ENCODE measurements around the gene IFT122.
"Not testable (repeated sequence)": the region's sequence is repeated elsewhere in the genome, so short reads cannot be mapped to it uniquely, and the experiment has no call there.

Gene IFT122

DNA sequence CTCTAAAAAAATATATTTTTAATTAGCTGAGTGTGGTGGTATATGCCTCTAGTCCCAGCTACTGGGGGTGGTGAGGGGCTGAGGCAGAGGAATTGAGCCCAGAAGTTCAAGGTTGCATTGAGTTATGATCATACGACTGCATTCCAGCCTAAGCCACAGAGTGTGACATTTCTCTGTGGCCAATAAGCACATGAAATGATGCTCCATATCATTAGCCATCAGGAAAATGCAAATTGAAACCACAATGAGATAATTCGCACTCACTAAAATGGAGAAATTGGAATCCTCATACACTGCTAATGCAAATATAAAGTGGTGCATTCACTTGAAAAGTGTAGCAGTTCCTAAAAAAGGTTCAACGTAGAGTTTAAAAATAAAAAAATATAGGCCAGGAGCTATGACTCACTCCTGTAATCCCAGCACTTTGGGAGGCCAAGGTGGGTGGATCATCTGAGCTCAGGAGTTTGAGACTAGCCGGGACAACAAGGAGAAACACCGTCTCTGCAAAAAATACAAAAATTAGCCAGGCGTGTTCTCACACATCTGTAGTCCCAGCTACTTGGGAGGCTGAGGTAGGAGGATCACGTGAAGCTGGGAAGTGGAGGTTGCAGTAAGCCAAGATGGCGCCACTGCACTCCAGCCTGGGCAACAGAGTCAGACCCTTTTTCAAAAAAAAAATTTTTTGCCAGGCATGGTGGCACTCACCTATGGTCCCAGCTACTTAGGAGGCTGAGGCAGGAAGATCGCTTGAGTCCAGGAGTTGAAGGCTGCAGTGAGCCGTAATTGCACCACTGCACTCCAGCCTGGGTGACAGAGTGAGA, 35.2 kb downstream of the IFT122 start:
- no peak for DNase-seq

DNA sequence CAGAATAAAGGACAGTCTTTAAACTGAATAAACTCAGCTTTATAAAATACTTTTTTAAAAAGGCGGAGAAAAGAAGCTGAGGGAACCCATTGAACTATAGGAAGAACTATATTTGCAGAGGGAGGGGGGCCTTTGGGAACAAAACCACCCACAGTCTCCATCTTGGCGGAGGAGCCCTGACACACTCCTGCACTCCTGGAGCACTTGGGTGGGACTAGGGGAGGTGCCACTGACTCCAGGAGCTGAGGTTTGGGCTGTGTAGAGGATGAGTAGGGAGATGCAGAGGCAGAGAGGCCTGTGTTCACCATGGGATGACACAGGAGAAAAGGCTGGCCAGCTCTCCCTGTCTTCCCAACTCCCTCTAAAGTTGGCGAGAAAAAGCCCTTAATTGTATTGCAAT, 35.8 kb downstream of the IFT122 start:
- no peak for DNase-seq

DNA sequence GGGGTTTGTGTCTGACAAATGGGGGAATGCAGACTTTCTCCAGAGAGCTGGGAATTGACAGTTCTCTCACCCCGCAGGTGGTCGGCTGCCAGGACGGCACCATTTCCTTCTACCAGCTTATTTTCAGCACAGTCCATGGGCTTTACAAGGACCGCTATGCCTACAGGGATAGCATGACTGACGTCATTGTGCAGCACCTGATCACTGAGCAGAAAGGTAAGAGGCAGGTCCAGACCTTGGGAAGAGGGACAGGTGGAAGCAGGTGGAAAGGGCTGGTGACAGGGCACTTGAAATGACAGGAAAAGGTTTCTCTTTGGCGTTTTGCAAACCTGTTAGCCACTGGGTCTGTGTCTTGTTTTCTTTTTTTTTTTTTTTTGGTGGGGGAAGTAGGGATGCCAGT, 36.6 kb downstream of the IFT122 start:
- peak; percentile 54 for DNase-seq

DNA sequence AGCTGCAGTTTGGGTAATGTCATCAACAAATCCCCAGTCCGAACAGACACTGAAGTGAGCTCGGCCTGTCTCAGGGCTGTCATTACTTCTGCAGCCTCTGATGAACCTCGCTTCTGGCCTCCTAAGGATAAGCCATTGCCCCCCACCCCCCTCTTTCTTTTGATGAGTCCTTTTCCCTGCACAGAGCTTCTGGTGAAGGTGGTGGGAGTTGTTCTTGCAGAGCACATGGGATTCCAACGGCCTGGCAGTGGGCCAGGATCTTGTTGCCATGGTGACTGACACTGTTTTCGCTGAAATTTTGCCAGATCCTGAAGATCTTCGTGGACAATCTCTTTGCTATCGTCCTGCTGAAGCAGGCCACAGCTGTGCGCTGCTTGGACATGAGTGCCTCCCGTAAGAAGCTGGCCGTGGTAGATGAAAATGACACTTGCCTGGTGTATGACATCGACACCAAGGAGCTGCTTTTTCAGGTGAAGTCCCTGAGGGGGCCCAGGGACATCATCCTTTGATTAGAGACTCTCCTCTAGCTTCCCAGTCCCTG, 41.3 kb downstream of the IFT122 start:
- DNase-seq, result not testable (repeated sequence)

DNA sequence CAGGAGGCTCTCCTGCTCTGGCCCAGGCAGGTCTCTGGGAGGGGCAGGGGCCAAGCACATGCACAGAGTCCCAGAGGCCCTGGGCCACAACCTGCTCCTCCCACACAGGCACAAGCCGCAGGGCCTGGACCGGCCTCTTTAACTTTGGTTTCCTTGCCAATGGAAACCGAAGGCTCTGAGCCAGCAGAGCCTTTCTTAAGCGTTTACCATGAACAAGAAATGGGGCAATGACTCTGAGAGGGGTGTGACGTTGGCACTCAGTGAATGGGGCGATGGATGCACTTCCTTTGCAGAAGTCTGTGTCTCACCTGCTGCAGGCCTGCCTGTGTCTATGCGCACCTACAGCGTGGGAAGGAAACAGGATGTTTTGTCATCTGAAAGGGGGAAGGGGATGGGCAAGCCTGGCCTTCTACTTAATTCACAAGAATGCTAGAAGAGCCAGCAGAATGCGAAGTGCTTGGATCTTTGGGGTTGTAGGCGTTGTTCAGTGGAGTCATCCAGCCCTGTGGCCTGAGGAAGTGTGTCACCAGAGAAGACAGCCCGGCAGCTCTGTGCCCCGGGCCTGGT, 41.8 kb downstream of the IFT122 start:
- DNase-seq, result no peak

DNA sequence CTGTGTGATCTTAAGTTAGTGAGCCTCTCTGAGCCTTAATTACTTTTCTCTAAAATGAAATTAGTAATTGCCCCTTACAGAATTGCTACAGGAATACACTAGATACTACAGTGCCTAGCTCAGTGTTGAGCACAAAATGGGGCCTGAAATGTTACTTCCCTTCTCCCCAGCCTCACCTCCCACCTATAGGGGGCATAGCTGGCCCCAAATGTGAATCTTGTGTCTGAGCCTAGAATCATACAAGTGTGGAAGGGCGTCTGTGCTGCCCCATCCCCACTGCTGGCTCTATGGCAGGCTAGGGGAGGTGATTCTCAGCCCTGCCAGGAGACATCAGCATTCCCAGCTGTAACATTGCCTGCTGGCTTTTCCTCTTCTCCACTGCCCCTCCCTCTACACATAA, 42.7 kb downstream of the IFT122 start:
- DNase-seq, result no peak

DNA sequence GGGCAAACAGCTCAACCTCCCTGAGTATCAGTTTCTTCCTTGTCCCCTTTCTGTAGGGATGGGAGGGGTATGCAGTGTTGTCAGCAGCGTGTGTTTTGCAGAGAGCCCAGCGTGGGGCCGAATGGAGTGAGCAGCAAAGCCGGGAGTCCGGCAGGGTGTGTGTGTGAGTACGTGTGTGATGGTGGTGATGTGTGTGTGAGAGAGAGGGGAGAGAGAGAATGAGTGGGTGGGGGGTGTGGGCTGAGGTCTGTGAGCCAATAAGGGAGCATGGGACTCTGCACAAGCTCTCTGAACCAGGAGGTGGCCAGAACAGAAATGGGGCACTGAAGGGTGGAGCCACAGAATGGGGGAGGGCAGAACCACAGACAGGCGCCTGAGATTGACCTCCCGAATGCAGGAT, 43.8 kb downstream of the IFT122 start:
- no peak for DNase-seq

DNA sequence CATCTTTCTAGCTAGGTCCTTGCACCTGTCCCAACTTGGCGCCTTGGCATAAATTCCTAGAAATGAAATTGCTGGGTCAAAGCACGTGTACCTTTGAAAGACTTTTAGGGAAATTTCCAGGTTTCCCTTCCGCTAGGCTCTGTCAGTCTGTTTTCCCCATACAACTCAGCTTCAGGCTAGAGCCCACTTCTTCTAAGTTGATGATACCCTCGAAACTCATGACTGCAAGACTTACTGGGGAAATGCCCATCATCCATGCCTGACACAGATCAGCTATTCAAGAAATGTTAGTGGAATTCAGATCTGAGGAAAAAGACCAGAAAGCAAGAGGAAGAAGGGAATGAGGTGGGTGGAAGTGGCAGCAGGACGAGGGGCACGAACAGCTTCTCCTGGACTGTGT, 45.1 kb downstream of the IFT122 start:
- DNase-seq, result not testable (repeated sequence)

DNA sequence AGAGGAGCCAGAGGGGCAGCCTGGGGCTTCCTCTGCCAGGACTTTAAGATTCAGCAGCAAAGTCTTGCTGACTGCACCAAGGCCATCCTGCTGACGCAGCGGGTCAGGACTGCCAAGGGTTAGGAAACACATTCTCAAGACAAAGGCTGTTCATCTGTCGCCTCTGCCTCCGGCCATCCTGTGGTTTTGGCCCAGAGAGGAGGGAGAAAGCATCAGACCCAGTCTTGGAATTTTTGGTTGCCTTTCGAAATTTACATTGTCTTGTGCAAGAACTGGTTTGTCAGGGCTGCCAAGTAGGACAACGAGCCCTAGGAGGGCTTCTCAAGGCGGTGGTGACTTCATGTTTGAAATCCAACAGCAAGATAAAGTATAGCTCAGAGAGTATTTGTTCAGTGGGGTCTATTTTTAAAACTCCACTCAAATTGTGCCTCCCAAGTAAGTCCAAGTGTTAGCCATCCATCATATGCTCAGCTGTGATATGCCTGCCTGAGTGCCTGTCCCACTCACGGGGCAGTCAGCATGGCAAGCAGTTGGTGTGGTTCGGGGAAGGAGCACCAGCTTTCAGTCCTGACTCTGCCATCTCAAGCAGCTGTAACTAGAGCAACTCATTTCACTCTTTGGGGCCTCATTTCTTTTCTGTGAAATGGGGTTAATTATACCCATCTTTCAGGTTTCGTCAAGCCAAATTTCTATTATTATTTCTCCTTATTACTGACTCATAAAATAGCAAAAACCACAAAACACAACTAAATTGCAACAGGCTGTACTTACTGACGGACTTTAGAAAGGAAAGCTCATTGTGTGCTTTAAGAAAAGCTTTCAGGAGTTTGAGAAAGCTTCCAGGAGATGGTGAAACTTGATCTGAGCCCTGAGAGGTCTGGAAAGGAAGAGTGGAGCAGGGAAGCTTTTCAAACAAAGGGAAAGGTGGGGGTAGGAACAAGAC, 46.0 kb downstream of the IFT122 start:
- no peak for DNase-seq

DNA sequence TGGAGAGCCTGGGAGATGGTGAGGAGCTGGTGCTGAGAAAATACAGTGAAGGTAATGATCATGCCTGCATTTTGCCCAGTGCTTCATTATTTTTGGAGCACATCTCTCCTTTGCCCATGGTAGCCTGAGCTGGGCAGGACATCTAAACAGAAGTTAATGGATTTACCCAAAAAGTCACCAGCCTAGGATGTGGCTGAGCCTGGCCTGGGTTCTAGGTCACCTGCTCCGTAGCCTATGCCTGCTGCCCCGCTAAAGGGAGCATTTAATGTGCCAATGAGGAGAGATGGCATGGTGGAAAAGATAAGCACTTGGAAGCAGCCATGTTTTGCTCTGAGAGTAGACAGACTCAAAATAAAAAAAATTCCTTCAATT, 46.6 kb downstream of the IFT122 start:
- DNase-seq, result no peak

DNA sequence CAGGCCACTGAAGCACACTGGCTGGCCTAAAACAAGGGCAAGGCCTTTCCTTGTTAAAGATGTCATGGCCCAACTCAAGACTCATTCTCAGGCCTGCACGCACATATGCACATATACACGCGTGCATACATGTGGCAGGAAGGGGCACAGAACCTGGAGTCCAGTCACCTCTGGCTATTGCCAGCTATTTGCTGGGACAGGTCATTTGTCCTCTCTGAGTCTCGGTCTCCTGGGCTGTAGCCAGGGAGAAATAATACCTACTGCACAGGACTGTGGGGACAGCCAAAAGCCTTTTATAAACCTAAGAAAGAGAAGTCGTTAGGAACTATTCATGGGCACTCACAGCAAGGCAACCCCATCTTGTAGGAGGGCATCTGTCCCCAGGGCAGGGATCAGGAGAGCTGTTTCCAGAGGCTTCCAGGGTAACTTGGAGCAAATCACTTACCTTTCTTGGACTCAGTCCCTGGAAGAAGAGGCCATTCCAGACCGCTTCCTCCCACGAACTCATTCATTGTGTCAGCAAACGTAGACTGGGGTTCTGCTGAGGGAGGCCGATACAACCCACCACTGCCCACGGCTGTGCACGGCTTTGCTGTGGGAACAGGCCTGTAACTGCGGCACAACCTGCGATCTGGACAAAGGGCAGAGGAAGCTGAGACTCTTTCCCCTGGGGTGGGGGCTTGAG, 47.3 kb downstream of the IFT122 start:
- DNase-seq, result no peak

DNA sequence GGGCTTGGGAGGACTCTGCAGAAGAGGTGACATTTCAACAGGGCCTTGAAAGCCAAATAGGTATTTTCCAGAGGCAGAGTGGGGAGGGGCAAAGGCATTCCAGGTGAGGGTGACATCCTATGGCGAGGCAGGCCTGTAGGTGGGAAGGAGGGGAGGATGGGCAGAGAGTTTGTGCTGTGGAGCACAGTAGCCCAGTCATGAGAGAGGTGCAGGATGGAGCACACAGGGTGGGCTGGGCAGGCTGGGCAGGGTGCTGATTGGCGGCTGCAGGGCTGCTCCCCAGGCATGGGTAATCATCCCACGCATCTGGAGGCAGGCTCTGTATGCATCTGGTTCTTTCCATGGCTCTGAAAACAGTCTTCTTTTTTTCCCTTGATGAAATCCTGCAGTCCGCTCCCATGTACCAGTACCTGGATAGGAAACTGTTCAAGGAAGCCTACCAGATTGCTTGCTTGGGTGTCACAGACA, 47.9 kb downstream of the IFT122 start:
- not testable (repeated sequence) for DNase-seq

DNA sequence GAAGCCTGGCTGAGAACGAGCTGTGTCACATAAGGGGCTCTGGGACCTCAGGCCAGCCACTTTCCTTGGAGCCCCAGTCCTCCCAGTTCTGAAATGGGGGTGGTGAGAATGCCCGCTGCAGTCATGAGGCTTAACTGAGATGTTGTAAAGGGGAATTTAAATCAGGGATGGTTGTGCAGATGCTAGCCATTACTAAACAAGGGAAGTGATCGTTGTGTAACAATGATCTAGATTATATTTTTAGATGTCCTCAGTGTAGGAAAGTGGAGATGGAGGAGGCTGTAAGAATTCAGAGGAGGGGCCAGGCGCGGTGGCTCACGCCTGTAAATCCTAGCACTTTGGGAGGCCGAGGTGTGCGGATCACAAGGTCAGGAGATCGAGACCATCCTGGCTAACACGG, 49.2 kb downstream of the IFT122 start:
- DNase-seq, result not testable (repeated sequence)

DNA sequence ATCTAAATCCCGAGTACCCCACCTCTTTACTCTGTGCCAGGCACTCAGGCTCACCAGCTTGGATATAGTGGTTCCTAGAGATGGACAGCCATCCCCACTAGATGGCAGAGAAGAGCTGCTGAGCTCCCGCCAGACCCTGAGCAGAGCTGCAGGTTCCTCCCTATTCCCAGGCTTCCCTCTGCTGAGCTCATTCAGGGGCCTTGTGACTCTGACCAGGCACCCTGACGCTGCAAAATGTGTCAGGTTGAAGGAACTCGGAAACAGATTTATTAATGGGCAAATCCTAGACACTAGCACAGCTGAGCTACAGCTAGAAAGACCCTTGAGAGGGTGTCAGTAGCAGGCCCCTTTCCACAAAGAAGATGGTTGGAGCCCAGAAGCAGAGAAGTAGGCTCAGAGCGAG, 50.2 kb downstream of the IFT122 start:
- DNase-seq, result peak; percentile 77

DNA sequence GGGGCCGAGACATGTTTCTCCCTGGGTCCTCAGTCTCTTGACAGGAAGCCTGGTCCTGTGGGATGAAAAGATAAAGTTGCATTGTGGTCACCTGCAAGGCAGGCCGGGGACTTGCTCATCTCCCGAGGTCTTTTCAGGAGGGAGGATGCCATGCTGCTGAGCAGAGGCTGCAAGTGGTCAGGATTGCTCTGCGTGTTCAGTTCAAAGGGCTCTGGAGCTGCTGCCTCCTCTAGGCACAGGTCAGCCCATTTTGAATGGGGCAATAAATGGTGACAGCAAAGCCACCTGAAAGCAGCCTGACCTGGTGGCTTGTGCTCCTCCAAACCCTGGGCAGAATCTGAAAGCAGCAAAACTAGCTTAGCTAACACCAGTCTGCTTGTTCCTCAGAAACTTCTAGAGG, 51.1 kb downstream of the IFT122 start:
- not testable (repeated sequence) for DNase-seq

DNA sequence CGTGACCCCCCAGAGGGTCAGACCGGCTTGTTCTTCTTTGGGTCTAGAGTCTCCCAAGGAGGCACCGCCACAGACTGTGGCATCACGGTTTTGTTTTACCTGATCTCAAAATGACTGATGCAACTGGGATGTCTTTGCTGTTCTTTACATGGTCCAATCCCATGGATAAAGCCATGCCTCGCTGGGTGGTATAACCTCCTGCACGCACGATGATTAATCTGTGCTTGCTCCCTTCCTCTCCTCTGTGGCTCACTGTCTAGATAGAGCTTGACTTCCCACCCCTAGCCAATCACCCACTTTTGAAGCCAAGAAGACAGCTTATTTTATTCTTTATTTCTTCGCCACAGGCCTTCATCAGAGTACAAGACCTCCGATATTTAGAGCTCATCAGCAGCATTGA, 51.8 kb downstream of the IFT122 start:
- no peak for DNase-seq

DNA sequence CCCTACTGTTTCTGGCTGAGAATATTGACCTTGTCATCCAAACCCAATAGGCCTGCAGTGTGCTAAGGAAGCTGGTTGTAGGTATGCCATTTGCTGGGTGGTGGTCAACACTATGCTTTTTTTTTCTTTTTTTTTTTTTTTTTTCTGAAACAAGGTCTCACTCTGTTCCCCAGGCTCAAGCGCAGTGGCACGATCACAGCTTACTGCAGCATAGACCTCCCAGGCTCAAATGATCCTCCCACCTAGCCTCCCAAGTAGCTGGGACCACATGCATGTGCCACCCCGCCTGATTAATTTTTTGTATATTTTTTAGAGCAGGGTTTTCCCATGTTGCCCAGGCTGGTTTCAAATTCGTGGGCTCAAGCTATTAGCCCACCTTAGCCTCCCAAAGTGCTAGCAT, 52.7 kb downstream of the IFT122 start:
- DNase-seq, result no peak

DNA sequence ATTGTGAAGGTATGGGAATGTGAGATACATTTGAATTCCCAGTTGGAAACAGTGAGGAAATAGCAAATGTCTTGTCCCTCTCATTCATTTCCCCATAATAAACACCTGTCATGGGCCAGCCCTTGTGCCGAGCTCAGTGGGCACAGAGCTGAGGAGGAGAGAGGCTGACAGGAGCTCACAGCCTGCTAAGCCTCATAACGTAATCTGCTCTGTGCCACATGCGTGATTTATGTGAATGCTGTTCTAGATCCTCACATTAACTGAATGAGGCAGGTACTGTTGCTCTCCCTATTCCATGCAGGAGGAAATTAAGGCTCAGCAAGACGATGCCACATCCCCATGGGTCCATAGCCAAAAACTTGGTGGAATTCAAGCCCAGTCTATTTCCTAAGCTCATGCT, 53.2 kb downstream of the IFT122 start:
- no peak for DNase-seq

DNA sequence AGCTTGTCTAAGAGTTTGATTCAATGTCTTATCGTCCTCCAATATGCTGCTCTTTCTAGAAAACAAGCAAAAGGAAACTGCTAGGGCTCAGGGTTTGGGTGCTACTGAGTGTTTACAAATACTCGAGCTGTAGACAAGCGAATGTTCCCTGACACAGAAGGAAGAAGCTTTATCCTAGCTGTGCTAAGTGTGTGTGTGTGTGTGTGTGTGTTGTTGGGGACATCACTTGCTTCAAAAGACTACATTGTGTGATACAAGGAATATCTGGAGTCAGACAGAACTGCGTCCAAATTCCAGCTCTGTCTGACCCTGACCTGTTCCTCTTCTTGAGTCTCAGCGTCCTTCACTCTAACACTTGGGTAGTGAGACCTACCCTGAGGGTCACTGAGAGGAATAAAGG, 54.5 kb downstream of the IFT122 start:
- not testable (repeated sequence) for DNase-seq

DNA sequence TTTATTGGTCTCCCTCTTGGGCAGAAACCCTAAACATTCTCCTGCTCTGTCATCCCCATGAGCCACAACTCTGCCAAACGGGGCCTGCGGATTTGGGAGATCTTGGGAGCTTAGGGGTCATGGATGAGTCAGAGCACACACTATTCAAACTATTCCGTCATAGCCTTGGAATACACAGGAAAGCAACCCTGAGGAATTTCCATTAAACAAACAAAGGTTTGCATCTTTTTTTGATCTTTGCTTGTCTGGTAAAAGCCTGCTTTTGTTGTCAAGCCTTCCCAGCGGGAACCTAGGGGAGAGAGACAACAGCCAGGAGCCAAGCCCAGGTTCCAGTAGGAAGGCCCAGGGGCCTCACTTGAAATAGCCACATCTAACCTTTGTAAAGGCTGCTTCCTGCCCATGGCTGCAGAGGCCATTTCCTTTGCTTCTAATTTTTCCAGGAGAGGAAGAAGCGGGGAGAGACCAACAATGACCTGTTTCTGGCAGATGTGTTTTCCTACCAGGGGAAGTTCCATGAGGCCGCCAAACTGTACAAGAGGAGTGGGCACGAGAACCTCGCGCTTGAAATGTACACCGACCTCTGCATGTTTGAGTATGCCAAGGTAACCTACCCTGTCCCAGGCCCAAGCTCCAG, 55.1 kb downstream of the IFT122 start:
- DNase-seq, result not testable (repeated sequence)

DNA sequence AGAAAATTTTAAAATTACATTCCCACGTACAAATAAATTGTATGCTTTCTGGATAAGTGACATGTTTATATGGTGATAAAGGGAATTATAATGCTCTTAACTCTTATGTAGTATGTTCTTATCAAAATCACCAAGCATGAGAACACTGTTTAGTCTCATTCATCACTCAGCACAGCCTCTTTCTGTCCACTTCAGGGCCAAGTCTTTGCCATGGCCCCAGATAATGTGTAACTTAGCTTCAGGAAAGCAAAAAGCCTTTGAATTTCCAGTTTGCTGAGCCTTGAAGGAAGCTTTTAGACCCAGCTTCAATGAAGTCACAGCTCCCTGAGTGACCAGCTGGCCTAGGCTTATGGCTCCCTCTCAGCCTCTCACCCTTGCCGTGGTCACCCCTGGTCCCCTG, 57.9 kb downstream of the IFT122 start:
- not testable (repeated sequence) for DNase-seq
